Thoracic aorta (tissue), 2 donors: ENCODE measurements around the gene EIF4G3. TPM values are rescaled to one million over a fixed set of nuclear protein-coding genes. Genes with fewer than 3 reads are reported as not detected.

ENCODE experiments used
- ATAC-seq: fragments of 150-250 bp; one replicate; pipeline ENCODE4 v1.8.0; 2017; ENCODE audit warnings: low read depth; ENCODE audit not compliant: insufficient number of reproducible peaks, low FRiP score
- DNase-seq: peaks from one replicate; pipeline ENCODE4 v3.0.0-alpha.2; 2020; ENCODE audit warnings: low spot score
- H3K27ac ChIP-seq, 2 donors: fragments of 200-600 bp; sonication (generic); 1 replicate in 1 of 2; 2 replicates in 1 of 2; pipeline ENCODE4 v1.5.1; 2016; ENCODE audit warnings: mild to moderate bottlenecking in 2 of 2, moderate library complexity in 2 of 2
- H3K27me3 ChIP-seq: fragments of 200-600 bp; sonication (generic); replicated peaks from 2 replicates; pipeline ENCODE4 v1.6.0; 2016; ENCODE audit warnings: mild to moderate bottlenecking; ENCODE audit not compliant: insufficient read depth
- H3K36me3 ChIP-seq: fragments of 200-600 bp; sonication (generic); one replicate; pipeline ENCODE4 v1.5.1; 2016
- H3K4me1 ChIP-seq, 2 donors: fragments of 200-600 bp; sonication (generic); 1 replicate in 1 of 2; 2 replicates in 1 of 2; pipeline versions ENCODE4 v1.5.1 to v1.6.0; 2016; ENCODE audit warnings: low read depth in 2 of 2, mild to moderate bottlenecking in 1 of 2; ENCODE audit not compliant: control insufficient read depth in 1 of 2
- H3K4me3 ChIP-seq: fragments of 200-600 bp; sonication (generic); 2 replicates; pipeline ENCODE4 v1.5.1; 2016; ENCODE audit warnings: mild to moderate bottlenecking
- H3K9me3 ChIP-seq: fragments of 200-600 bp; sonication (generic); 2 replicates; pipeline ENCODE4 v1.5.1; 2016
- total RNA-seq, 2 donors: library from RNA; depleted of rRNA; stranded (reverse); fragments of >200 nt; gene quantifications; one replicate each; pipeline versions ENCODE4 v1.1.0 to v1.2.3, GENCODE V29; 2016
- TF ChIP-seq, protein P1 (sequence below): fragments of 200-600 bp; sonication (generic); IDR thresholded peaks from one replicate; pipeline ENCODE4 v1.5.1; 2019; ENCODE audit warnings: antibody characterized with exemption

The EIF4G3 gene
- total RNA-seq, 2 donors from 2014 or later, result 43.1 to 54.0 TPM

DNA sequence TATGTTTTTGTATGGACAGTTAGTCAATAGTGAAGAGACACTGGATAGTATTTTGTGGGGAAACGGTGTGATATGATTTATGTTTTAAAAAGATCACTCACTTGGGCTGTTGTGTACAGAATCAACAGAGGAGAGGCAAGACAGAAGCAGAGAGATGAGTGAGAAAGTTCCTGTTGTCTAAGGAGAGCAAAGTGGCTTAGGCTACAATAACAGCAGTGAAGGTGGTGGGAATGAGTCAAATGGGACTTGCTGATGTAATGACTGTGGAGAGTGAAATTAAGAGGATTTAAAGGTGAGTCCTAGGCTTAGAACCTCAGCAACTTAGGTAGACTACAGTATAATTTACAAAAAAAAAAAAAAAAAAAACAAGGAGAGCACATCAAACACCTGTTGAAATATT, 220.4 kb downstream of the EIF4G3 start:
- TF ChIP-seq, protein P1, sequence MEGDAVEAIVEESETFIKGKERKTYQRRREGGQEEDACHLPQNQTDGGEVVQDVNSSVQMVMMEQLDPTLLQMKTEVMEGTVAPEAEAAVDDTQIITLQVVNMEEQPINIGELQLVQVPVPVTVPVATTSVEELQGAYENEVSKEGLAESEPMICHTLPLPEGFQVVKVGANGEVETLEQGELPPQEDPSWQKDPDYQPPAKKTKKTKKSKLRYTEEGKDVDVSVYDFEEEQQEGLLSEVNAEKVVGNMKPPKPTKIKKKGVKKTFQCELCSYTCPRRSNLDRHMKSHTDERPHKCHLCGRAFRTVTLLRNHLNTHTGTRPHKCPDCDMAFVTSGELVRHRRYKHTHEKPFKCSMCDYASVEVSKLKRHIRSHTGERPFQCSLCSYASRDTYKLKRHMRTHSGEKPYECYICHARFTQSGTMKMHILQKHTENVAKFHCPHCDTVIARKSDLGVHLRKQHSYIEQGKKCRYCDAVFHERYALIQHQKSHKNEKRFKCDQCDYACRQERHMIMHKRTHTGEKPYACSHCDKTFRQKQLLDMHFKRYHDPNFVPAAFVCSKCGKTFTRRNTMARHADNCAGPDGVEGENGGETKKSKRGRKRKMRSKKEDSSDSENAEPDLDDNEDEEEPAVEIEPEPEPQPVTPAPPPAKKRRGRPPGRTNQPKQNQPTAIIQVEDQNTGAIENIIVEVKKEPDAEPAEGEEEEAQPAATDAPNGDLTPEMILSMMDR, result no peak
- Histone ChIP-seq H3K4me1 (no peaks in the 10 kb centered on the region), H3K27ac (no peak overlapping the region), H3K36me3 (no peaks in the 10 kb centered on the region), H3K9me3 (no peaks in the 10 kb centered on the region), H3K4me3 (no peak overlapping the region), H3K27me3 (no peaks in the 10 kb centered on the region)
- DNase-seq, result no peak
- ATAC-seq, result no peak

DNA sequence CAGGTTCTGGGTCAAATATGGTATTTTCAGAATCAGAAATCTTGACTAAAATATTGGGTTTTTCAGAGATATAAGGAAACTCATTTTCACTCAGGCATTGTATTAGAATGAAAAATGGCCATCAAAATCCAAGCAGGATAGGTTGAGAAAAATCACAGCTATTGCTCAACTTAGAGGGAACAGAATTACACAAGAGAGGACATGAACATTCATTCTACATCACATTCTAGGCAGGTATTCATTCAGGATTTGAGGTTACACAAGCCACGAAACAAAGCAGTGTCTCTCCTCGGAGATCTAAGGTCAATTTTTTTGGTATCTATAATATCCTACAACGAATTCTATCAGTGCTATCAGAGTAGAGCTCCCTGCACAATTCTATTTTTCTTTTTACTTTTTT, 226.0 kb downstream of the EIF4G3 start:
- TF ChIP-seq, protein P1, result no peak

DNA sequence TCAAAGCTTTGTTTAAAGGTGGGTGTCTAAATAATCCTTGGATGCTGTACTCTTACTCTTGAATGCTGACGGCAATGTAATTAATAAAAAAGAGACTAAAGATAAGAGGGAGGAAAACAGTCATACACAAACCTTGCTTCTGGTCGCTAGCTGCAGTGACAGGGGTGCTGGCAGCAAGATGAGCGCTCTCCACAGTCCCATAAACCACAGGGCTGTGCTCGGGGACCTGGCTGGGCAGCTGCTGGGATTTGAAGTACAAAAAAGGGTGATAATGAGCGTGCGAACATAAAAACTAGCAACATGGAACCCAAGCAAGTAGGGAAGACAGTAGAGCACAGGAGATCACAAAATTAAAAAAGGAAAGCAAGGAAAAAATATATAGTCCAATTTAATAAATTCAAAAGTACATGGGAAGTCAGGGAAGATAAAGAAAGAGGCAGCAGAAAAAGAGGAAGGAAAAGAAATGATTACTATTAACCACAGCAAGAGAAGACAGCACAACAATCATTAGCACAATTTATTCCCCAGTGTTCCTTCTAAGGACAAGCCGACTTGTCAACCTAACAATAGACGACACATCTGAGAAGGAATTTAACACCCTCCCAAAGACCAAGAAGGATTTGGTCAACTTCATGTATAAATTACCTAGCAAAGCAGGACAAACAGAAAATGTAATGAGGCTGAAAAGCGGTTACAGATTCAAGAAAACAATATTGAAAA, 226.7 kb downstream of the EIF4G3 start:
- Histone ChIP-seq H3K9me3 (no peaks in the 10 kb centered on the region), H3K27me3 (no peaks in the 10 kb centered on the region), H3K27ac (no peak overlapping the region), H3K36me3 (no peaks in the 10 kb centered on the region), H3K4me1 (no peaks in the 10 kb centered on the region), H3K4me3 (no peak overlapping the region)
- TF ChIP-seq, protein P1, result no peak
- DNase-seq, result no peak
- ATAC-seq, result no peak

More for the DNA sequence above, 226.0 kb downstream of the EIF4G3 start:
- DNase-seq (no peak), ATAC-seq (no peak)
- Histone ChIP-seq H3K9me3 (no peaks in the 10 kb centered on the region), H3K4me1 (no peaks in the 10 kb centered on the region), H3K36me3 (no peaks in the 10 kb centered on the region), H3K27me3 (no peaks in the 10 kb centered on the region), H3K4me3 (no peak overlapping the region), H3K27ac (no peak overlapping the region)

DNA sequence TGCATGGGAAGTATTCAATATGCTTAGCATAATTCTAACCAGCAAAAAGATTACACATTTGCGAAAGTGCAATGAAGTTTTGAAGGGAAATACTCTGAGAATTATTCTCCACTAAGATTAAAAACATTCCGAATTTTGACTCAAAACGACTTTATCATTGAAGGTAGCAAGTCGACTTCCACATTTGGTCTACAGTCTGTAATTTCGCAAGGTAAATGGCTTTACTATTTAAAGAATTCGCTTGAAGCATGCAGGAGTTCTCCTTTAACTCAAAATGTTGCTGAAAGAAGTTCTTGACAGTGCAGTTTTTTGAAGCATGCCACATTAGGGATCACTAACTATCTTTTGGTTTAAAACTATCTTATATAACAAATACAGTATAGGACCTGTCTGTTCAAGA, 228.6 kb downstream of the EIF4G3 start:
- DNase-seq, result no peak
- TF ChIP-seq, protein P1, result no peak
- no peaks in the 10 kb centered on the region for H3K27me3 ChIP-seq

DNA sequence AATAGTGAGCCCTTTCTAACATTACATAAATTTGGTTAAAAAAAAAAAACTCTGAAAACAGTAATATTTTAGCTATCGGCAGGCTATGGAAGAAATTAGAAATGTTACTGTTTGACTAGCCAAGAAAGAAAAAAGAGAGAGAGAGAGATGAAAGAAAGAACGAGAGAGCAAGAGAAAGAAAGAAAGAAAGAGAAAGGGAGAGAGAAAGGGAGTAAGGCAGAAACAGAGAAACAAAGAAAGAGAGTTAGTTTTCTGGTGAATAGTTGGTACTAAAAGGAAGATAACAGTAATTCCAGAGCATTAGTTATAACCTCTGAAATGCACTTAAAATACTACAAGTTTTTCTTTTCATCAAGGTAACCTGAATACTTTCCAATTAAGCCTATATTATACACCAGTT, 229.3 kb downstream of the EIF4G3 start:
- Histone ChIP-seq H3K36me3 (no peaks in the 10 kb centered on the region), H3K4me3 (no peak overlapping the region), H3K27ac (no peak overlapping the region), H3K27me3 (no peaks in the 10 kb centered on the region), H3K4me1 (no peaks in the 10 kb centered on the region), H3K9me3 (no peaks in the 10 kb centered on the region)
- no peak for DNase-seq
- TF ChIP-seq, protein P1, result no peak
- ATAC-seq, result no peak

More for the DNA sequence above, 228.6 kb downstream of the EIF4G3 start:
- H3K36me3 ChIP-seq, result no peaks in the 10 kb centered on the region
- H3K4me1 ChIP-seq, result no peaks in the 10 kb centered on the region
- ATAC-seq, result no peak
- H3K9me3 ChIP-seq, result no peaks in the 10 kb centered on the region
- H3K4me3 ChIP-seq, result no peak overlapping the region
- no peak overlapping the region for H3K27ac ChIP-seq
